A673 (cell line): Measurements from ENCODE around the gene CFAP221.

ENCODE experiments used
- CTCF ChIP-seq: fragments of 300-800, 200-600 bp; sonication (generic); conservative IDR thresholded peaks from 2 replicates; pipeline ENCODE4 v1.5.1; 2017; ENCODE audit warnings: low read depth, mild to moderate bottlenecking, antibody characterized with exemption, low read length, moderate library complexity, mixed read lengths
- EZH2 ChIP-seq: fragments of 200-600 bp; sonication (generic); IDR thresholded peaks from 2 replicates; pipeline ENCODE4 v1.6.1; 2017; ENCODE audit warnings: borderline replicate concordance, low read depth, mild to moderate bottlenecking, mixed read lengths, antibody characterized with exemption, low read length; ENCODE audit not compliant: poor library complexity, severe bottlenecking

- TF ChIP-seq CTCF: no peak
- TF ChIP-seq EZH2: no peak
These were observed 9.6 kb downstream of the CFAP221 start for GRCh38 chr2:119553687-119554344.
